Mesodermal cell (in vitro differentiated cells): Measurements from ENCODE around the gene NFATC2IP.
"Not testable (repeated sequence)": the region's sequence is repeated elsewhere in the genome, so short reads cannot be mapped to it uniquely, and the experiment has no call there.

Source experiments
- H3K27ac ChIP-seq: 2 replicates; pipeline ENCODE4 v1.7.0; 2013; ENCODE audit warnings: mild to moderate bottlenecking, low read depth, low read length, moderate library complexity; ENCODE audit not compliant: severe bottlenecking
- H3K36me3 ChIP-seq: 2 replicates; pipeline ENCODE4 v1.7.1; 2013; ENCODE audit warnings: mild to moderate bottlenecking, low read length, moderate library complexity; ENCODE audit not compliant: control insufficient read depth, insufficient read depth
- H3K4me1 ChIP-seq: one replicate; pipeline ENCODE4 v1.7.1; 2013; ENCODE audit warnings: mild to moderate bottlenecking, low read length; ENCODE audit not compliant: insufficient read depth, control insufficient read depth, poor library complexity, severe bottlenecking
- H3K4me3 ChIP-seq: 2 replicates; pipeline ENCODE4 v1.7.0; 2013; ENCODE audit warnings: low read length, control low read depth, mild to moderate bottlenecking; ENCODE audit not compliant: insufficient read depth, poor library complexity, severe bottlenecking; ENCODE audit errors: extremely low read depth
- H3K9me3 ChIP-seq: 2 replicates; pipeline ENCODE4 v1.7.1; 2013; ENCODE audit warnings: mild to moderate bottlenecking, low read length, moderate library complexity; ENCODE audit not compliant: control insufficient read depth
- WGBS, 2 experiments: methylation state at CpG; one replicate each; pipeline ENCODE4 v1.1.5; 2013; ENCODE audit warnings: missing lambda C conversion rate in 2 of 2; ENCODE audit not compliant: insufficient coverage in 2 of 2; 5-methylcytosine and 5-hydroxymethylcytosine counted together

Gene NFATC2IP

GRCh38 chr16:28913946-28914724 lies 36.6 kb upstream of the NFATC2IP start:
- no peaks in the 10 kb centered on the region for H3K9me3 ChIP-seq
- no peak overlapping the region for H3K4me3 ChIP-seq
- H3K27ac ChIP-seq: no peak overlapping the region
- 95 to 98% methylated on average over 18 to 26 of the region's 29 CpGs for WGBS, 2 experiments
- H3K4me1 ChIP-seq: no peaks in the 10 kb centered on the region
- peaks cover 40% of the 10 kb centered on the region for H3K36me3 ChIP-seq

- no peaks in the 10 kb centered on the region for H3K4me1 ChIP-seq
- no peak overlapping the region for H3K4me3 ChIP-seq
- H3K36me3 ChIP-seq: peaks cover 42% of the 10 kb centered on the region
Measured at GRCh38 chr16:28915181-28915580, 35.6 kb upstream of the NFATC2IP start.

GRCh38 chr16:28917095-28917494 lies 33.6 kb upstream of the NFATC2IP start:
- 91 to 97% methylated on average over 6 to 7 of the region's 7 CpGs for WGBS, 2 experiments

More at GRCh38 chr16:28915181-28915580, 35.6 kb upstream of the NFATC2IP start:
- Histone ChIP-seq H3K27ac (no peak overlapping the region), H3K9me3 (no peaks in the 10 kb centered on the region)

GRCh38 chr16:28918698-28919097 lies 32.0 kb upstream of the NFATC2IP start:
- Histone ChIP-seq H3K27ac (no peak overlapping the region), H3K36me3 (peaks cover 40% of the 10 kb centered on the region), H3K4me1 (no peaks in the 10 kb centered on the region), H3K9me3 (no peaks in the 10 kb centered on the region), H3K4me3 (no peak overlapping the region)
- 90 to 97% methylated on average over 3 of the region's 3 CpGs for WGBS, 2 experiments

More at GRCh38 chr16:28917095-28917494, 33.6 kb upstream of the NFATC2IP start:
- Histone ChIP-seq H3K9me3 (no peaks in the 10 kb centered on the region), H3K27ac (no peak overlapping the region), H3K36me3 (peaks cover 40% of the 10 kb centered on the region), H3K4me3 (no peak overlapping the region), H3K4me1 (no peaks in the 10 kb centered on the region)

- no peak overlapping the region for H3K27ac ChIP-seq
Measured at GRCh38 chr16:28923231-28923587, 27.5 kb upstream of the NFATC2IP start.

GRCh38 chr16:28923652-28924398 lies 26.9 kb upstream of the NFATC2IP start:
- H3K4me3 ChIP-seq: peak overlapping the region; percentile 75
- no peaks in the 10 kb centered on the region for H3K9me3 ChIP-seq
- 82 to 90% methylated on average over 12 of the region's 13 CpGs for WGBS, 2 experiments
- H3K4me1 ChIP-seq: no peaks in the 10 kb centered on the region
- peaks cover 7% of the 10 kb centered on the region for H3K36me3 ChIP-seq
- no peak overlapping the region for H3K27ac ChIP-seq

More at GRCh38 chr16:28923231-28923587, 27.5 kb upstream of the NFATC2IP start:
- H3K36me3 ChIP-seq: peaks cover 11% of the 10 kb centered on the region
- no peaks in the 10 kb centered on the region for H3K9me3 ChIP-seq
- no peak overlapping the region for H3K4me3 ChIP-seq
- no CpG with 5 or more reads among the region's 3 CpGs for WGBS, 2 experiments
- no peaks in the 10 kb centered on the region for H3K4me1 ChIP-seq

GRCh38 chr16:28924399-28924761 lies 26.4 kb upstream of the NFATC2IP start:
- WGBS, 2 experiments: 51 to 56% methylated on average over 13 to 15 of the region's 15 CpGs
- H3K9me3 ChIP-seq: no peaks in the 10 kb centered on the region
- H3K4me3 ChIP-seq: peak overlapping the region; percentile 75
- H3K4me1 ChIP-seq: no peaks in the 10 kb centered on the region
- H3K27ac ChIP-seq: no peak overlapping the region
- H3K36me3 ChIP-seq: peaks cover 5% of the 10 kb centered on the region

GRCh38 chr16:28924762-28925385 lies 25.9 kb upstream of the NFATC2IP start, which contains the start of gene RABEP2:
TSS of gene RABEP2 (minus strand) at chr16:28925238. CDS start at chr16:28925163, 75 bp downstream.
- Histone ChIP-seq H3K4me3 (peak within 1 kb of the TSS; percentile 75), H3K36me3 (peaks cover 4% of the 10 kb centered on the region), H3K9me3 (no peaks in the 10 kb centered on the region), H3K4me1 (no peaks in the 10 kb centered on the region), H3K27ac (peak within 1 kb of the TSS; percentile 96)
- WGBS, 2 experiments: 0% methylated on average over 47 to 48 of the region's 66 CpGs

GRCh38 chr16:28925386-28926228 lies 25.1 kb upstream of the NFATC2IP start:
- Histone ChIP-seq H3K36me3 (peaks cover 4% of the 10 kb centered on the region), H3K27ac (peak overlapping the region; percentile 96), H3K4me1 (no peaks in the 10 kb centered on the region), H3K9me3 (no peaks in the 10 kb centered on the region), H3K4me3 (peak overlapping the region; percentile 75)
- 1 to 2% methylated on average over 38 to 42 of the region's 48 CpGs for WGBS, 2 experiments

GRCh38 chr16:28926284-28926683 lies 24.5 kb upstream of the NFATC2IP start:
- not testable (repeated sequence) for H3K36me3 ChIP-seq, H3K27ac ChIP-seq, H3K9me3 ChIP-seq, H3K4me1 ChIP-seq
- no CpG with 5 or more reads among the region's 2 CpGs for WGBS, 2 experiments
- H3K4me3 ChIP-seq: peak overlapping the region; percentile 75
